Calu3 (cell line): ENCODE results near the gene JADE2. TPM values are rescaled to one million over a fixed set of nuclear protein-coding genes. Genes with fewer than 3 reads are reported as not detected.
"Not testable (repeated sequence)": the region's sequence is repeated elsewhere in the genome, so short reads cannot be mapped to it uniquely, and the experiment has no call there.

Experiments used
- BruUV-seq: library from RNA; stranded (reverse); fragments of 400-500 nt; replicated peaks from 2 replicates; lab custom pipeline; 2021; lab: Mats Ljungman, UMichigan
- CTCF ChIA-PET: fragments of 300-600 bp; sonication (Branson Sonifier 250); formaldehyde crosslinking; loops from one replicate; lab custom pipeline; 2022; ENCODE audit warnings: antibody characterized with exemption; lab: Charles Lee
- DNase-seq: peaks from one replicate; pipeline ENCODE4 v3.0.0; 2022
- H3K27ac Mint-ChIP-seq: one replicate; pipeline ENCODE4 v1.8.0; 2022; ENCODE audit warnings: mixed read lengths; ENCODE audit not compliant: unreplicated experiment
- H3K27me3 Mint-ChIP-seq: one replicate; pipeline ENCODE4 v1.8.0; 2022; ENCODE audit warnings: mixed read lengths; ENCODE audit not compliant: unreplicated experiment
- H3K36me3 Mint-ChIP-seq: one replicate; pipeline ENCODE4 v1.8.0; 2022; ENCODE audit warnings: mild to moderate bottlenecking, moderate library complexity, mixed read lengths; ENCODE audit not compliant: insufficient read depth, unreplicated experiment
- H3K4me1 Mint-ChIP-seq: one replicate; pipeline ENCODE4 v1.8.0; 2022; ENCODE audit warnings: mild to moderate bottlenecking, low read depth, mixed read lengths; ENCODE audit not compliant: unreplicated experiment
- H3K4me3 Mint-ChIP-seq: one replicate; pipeline ENCODE4 v1.8.0; 2022; ENCODE audit warnings: mild to moderate bottlenecking, low read depth, moderate library complexity, mixed read lengths; ENCODE audit not compliant: unreplicated experiment
- H3K9me3 Mint-ChIP-seq: one replicate; pipeline ENCODE4 v1.8.0; 2022; ENCODE audit warnings: low read depth, mixed read lengths; ENCODE audit not compliant: unreplicated experiment
- CTCF ChIP-seq: fragments of 200-600 bp; IDR thresholded peaks from one replicate; pipeline ENCODE4 v1.8.0; 2022; ENCODE audit warnings: antibody characterized with exemption; ENCODE audit not compliant: unreplicated experiment
- intact Hi-C: fragments of 100-400 bp; cut with micrococcal nuclease; formaldehyde crosslinking; loops from one replicate; pipeline ENCODE4 v1.10.0; 2022; ENCODE audit not compliant: unreplicated experiment
- total RNA-seq: library from RNA; stranded (reverse); gene quantifications from 2 replicates; pipeline ENCODE4 v1.2.3, GENCODE V29; 2022

The JADE2 gene
- total RNA-seq, 1 experiment from 2014 or later, result 93.4 TPM

GRCh38 chr5:134512661-134512999, 12.8 kb upstream of the JADE2 start:
- intact Hi-C loops, result loop anchor here (5.0 kb wide), 2 partner anchors 140 to 210 kb away; partner anchors contain the start of gene UBE2B
- DNase-seq, result no peak
- Mint-ChIP-seq H3K36me3 (peaks cover 54% of the 10 kb centered on the region), H3K9me3 (no peaks in the 10 kb centered on the region), H3K4me1 (peaks cover 54% of the 10 kb centered on the region), H3K4me3 (peak overlapping the region; percentile 64), H3K27me3 (no peaks in the 10 kb centered on the region), H3K27ac (peak overlapping the region; percentile 87)
- BruUV-seq, result no TSS peak
- no peak for TF ChIP-seq CTCF
- CTCF ChIA-PET, result interaction anchor here (1.3 to 2.0 kb wide), 3 partner anchors 9 to 101 kb away, joined by 4 to 14 read pairs (median 5); partner anchors contain the start of gene CDKN2AIPNL

- BruUV-seq, result no TSS peak
- intact Hi-C loops, result no loop called here
- DNase-seq, result no peak
- no peak overlapping the region for H3K27ac Mint-ChIP-seq
- no peaks in the 10 kb centered on the region for H3K9me3 Mint-ChIP-seq
- CTCF ChIA-PET, result interaction anchor here (1.2 kb wide), 1 partner anchor 8 kb away, joined by 3 read pairs; no protein-coding TSS in a partner anchor
- TF ChIP-seq CTCF, result no peak
- no peak overlapping the region for H3K4me3 Mint-ChIP-seq
- H3K27me3 Mint-ChIP-seq, result no peaks in the 10 kb centered on the region
- peaks cover 35% of the 10 kb centered on the region for H3K4me1 Mint-ChIP-seq
- peaks cover 28% of the 10 kb centered on the region for H3K36me3 Mint-ChIP-seq
Observed at GRCh38 chr5:134515801-134516200, 9.7 kb upstream of the JADE2 start.

GRCh38 chr5:134516984-134517383, 8.5 kb upstream of the JADE2 start:
- H3K27ac Mint-ChIP-seq, H3K4me3 Mint-ChIP-seq, intact Hi-C loops, H3K9me3 Mint-ChIP-seq, BruUV-seq, H3K27me3 Mint-ChIP-seq, CTCF ChIA-PET, DNase-seq: not testable (repeated sequence)
- peaks cover 17% of the 10 kb centered on the region for H3K36me3 Mint-ChIP-seq
- H3K4me1 Mint-ChIP-seq, result peaks cover 35% of the 10 kb centered on the region

- peaks cover 11% of the 10 kb centered on the region for H3K36me3 Mint-ChIP-seq
- CTCF ChIA-PET, result no interaction called here
- no peak for DNase-seq
- H3K9me3 Mint-ChIP-seq, result no peaks in the 10 kb centered on the region
- no TSS peak for BruUV-seq
- H3K4me1 Mint-ChIP-seq, result peaks cover 35% of the 10 kb centered on the region
- H3K27ac Mint-ChIP-seq, result no peak overlapping the region
- TF ChIP-seq CTCF, result no peak
- no peaks in the 10 kb centered on the region for H3K27me3 Mint-ChIP-seq
- intact Hi-C loops, result no loop called here
- no peak overlapping the region for H3K4me3 Mint-ChIP-seq
Observed at GRCh38 chr5:134517553-134517952, 7.9 kb upstream of the JADE2 start.

- no peak for DNase-seq
- Mint-ChIP-seq H3K36me3 (peaks cover 18% of the 10 kb centered on the region), H3K4me1 (peaks cover 40% of the 10 kb centered on the region), H3K27me3 (no peaks in the 10 kb centered on the region), H3K4me3 (no peak overlapping the region), H3K27ac (no peak overlapping the region), H3K9me3 (no peaks in the 10 kb centered on the region)
- BruUV-seq, result no TSS peak
- CTCF ChIA-PET, result interaction anchor here (0.6 to 1.1 kb wide), 2 partner anchors 10 to 67 kb away, joined by 3 to 4 read pairs; no protein-coding TSS in a partner anchor
- no peak for TF ChIP-seq CTCF
- intact Hi-C loops, result no loop called here
Observed at GRCh38 chr5:134519989-134520388, 5.5 kb upstream of the JADE2 start.
